Fibroblast of lung (primary cell): Measurements from ENCODE around the gene TPPP.

Experiments used
- CTCF ChIP-seq, 2 donors: IDR thresholded peaks in 1 of 2; conservative IDR thresholded peaks in 1 of 2; 1 replicate in 1 of 2; 2 replicates in 1 of 2; pipeline ENCODE4 v1.5.1; 2011 to 2012; ENCODE audit warnings: low read length in 2 of 2, control low read depth in 1 of 2, inconsistent platforms in 1 of 2, low read depth in 1 of 2, mild to moderate bottlenecking in 1 of 2
- EZH2 ChIP-seq: IDR thresholded peaks from 2 replicates; pipeline ENCODE4 v1.5.1; 2012; ENCODE audit warnings: low read length, control low read depth, mild to moderate bottlenecking; ENCODE audit errors: missing control alignments

- TF ChIP-seq CTCF (conservative IDR thresholded peaks at IDR 0.05 in 1 of 2, IDR thresholded peaks at IDR 0.05 in 1 of 2; ENCODE audit: low read depth in 1 of 2, low read length in 2 of 2) (no peak), EZH2 (no peak)
These were observed 47.7 kb downstream of the TPPP start for GRCh38 chr5:645421-645820.
